Measurements from ENCODE around the gene HK2.

The HK2 gene

DNA sequence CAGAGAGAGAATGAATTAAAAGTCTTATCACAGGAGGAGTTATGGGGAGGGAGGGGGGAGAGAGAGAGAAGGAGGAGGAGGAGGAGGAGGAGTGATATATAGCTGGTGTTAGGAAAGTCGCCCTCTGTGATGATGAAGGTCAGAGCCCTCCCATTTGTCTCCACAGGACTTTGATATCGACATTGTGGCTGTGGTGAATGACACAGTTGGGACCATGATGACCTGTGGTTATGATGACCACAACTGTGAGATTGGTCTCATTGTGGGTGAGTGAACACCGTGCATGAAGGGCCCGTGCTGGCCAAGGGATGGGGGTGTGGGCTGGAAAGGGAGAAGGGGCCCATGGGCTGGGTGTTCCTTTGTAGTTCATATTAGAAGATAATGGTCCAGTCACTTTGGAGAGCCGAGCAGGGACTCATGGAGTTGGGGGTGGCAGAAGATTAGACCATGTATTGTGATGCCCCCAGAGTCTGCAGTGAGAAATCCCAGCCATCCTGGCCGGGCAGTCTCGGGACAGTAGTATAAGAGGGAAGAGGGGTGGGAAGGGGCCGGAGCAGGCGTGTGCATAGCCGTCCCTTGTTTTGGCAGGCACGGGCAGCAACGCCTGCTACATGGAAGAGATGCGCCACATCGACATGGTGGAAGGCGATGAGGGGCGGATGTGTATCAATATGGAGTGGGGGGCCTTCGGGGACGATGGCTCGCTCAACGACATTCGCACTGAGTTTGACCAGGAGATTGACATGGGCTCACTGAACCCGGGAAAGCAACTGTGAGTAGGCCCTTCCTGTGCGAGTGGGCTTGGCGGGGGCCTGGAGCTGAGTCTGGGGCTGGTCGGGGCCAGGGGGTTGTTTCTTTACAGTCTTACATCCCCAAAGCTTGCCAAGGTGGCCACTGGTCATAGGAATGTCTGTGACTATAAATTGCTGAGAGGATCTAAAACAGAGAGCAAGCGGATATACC is 40.0 kb downstream of the HK2 start:
- in situ Hi-C loops (cut with HindIII; ENCODE audit: low sequenced_read_pairs), result loop anchor here (10.0 kb wide), 1 partner anchor 179 kb away; no protein-coding TSS in a partner anchor

DNA sequence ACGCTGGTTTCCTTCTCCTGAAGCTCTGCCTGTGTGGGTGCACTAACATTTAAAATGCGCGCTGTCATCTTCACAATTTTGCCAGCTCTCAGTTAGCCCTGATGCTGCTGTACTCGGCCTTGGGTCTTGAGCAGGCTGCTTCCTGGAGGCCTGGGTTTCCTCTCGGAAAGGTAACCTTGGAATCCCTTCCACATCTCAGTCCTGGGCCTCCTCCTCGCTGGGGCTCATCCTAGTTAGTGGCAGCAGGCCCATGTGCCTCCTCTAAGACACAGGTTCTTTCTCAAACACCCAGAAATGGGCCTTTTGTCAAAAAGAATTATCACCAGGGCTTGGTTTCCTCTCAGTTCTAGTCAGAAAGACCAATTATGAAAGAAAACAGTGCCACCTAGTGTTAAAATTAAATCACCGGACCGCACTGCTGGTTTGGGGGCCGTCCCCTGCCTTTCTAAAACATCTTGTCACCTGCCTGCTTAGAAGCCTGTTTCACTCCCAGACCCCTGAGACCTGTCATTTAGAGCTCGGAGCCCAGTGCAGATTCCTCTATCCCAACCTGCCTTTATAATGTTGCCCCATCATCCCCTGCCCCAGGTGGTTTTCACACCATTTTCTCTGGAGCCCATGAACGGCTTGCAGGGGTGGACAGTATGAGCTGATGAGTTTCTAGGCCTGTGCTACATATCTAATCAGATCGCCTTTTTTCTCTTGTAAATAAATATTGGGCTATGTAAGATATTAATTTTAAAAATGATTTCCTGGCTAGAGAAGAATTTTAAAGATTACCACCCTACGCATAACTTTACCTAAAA is 42.4 kb downstream of the HK2 start:
- in situ Hi-C loops (cut with HindIII; ENCODE audit: low sequenced_read_pairs), result loop anchor here (10.0 kb wide), 1 partner anchor 181 kb away; no protein-coding TSS in a partner anchor

DNA sequence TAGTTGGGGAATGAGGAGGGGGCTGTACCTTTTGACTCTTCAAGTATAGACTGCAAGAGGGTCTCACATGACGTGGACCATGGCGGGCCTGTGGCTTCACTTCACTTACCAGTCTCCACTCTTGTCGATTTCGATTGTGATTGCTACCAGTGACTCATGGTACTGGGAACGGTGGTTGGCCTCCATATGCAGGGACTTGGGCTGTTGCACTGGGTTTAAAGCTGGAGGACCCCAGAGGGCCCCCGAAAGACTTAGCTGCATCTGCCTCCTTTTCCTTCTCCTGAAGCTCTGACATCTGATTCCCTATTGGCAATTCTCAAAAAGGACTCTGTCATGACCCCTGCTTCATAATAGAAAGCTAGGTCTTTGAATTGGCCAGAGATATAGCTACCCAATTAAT is 43.4 kb downstream of the HK2 start:
- in situ Hi-C loops (cut with HindIII; ENCODE audit: low sequenced_read_pairs), result loop anchor here (10.0 kb wide), 1 partner anchor 183 kb away; no protein-coding TSS in a partner anchor

DNA sequence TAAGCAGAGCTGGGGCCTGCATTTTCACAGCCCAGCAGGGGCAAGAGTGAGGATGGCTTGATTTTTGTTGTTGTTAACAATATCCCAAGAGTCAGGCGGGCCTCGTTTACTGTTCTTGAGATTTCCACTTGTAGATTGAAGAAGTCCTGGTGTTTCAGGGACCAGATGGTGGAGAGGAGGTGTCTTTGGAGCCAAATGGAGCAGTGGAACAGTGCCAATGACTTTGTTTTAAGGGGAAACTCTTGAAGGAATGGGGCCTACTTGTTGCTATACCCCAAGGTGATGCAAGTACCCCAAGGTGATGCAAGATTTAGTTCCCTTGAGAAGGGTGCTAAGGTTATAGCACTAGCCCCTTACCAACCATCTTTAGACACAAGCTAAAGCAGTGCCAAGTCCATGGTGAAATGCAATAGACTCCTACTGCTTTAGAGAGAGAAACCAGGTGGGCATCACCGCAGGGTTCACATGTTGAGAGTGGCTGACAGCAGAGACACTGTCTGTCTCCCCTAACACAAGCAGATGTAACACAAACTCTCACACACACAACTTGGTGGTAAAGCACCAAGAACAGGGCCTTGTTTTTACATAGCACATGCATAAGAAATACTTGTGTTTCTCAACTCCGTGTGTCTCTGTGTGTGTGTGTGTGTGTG is 44.0 kb downstream of the HK2 start:
- in situ Hi-C loops (cut with HindIII; ENCODE audit: low sequenced_read_pairs), result loop anchor here (10.0 kb wide), 1 partner anchor 183 kb away; no protein-coding TSS in a partner anchor

DNA sequence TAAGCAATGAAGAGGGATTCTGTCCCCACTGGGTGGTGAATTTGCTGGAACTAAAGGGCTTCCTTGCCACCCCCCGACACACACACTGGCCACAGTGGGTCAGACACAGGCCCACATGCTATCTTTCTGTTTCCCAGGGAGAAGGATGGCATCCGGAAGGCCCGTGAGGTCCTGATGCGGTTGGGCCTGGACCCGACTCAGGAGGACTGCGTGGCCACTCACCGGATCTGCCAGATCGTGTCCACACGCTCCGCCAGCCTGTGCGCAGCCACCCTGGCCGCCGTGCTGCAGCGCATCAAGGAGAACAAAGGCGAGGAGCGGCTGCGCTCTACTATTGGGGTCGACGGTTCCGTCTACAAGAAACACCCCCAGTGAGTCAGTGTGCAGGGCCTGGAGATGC is 44.6 kb downstream of the HK2 start:
- in situ Hi-C loops (cut with HindIII; ENCODE audit: low sequenced_read_pairs), result loop anchor here (10.0 kb wide), 1 partner anchor 184 kb away; no protein-coding TSS in a partner anchor

DNA sequence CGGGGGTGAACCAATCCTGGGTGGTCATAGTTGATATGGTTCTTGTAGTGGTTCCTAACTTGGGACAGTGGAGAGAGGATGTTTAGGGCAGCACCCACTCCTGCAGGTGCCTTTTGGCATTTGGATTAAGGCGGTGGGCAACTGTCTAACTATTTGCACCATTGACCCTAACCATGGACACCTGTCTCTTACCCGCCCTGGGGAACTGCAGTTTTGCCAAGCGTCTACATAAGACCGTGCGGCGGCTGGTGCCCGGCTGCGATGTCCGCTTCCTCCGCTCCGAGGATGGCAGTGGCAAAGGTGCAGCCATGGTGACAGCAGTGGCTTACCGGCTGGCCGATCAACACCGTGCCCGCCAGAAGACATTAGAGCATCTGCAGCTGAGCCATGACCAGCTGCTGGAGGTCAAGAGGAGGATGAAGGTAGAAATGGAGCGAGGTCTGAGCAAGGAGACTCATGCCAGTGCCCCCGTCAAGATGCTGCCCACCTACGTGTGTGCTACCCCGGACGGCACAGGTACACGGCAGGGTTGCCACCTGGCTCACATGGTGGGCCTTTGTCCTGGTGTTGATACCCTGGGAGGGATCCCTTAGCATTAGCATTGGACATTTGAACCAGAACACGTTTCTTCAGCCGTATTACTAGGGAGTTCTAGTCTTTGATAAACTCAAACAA is 46.3 kb downstream of the HK2 start:
- in situ Hi-C loops (cut with HindIII; ENCODE audit: low sequenced_read_pairs), result no loop called here

DNA sequence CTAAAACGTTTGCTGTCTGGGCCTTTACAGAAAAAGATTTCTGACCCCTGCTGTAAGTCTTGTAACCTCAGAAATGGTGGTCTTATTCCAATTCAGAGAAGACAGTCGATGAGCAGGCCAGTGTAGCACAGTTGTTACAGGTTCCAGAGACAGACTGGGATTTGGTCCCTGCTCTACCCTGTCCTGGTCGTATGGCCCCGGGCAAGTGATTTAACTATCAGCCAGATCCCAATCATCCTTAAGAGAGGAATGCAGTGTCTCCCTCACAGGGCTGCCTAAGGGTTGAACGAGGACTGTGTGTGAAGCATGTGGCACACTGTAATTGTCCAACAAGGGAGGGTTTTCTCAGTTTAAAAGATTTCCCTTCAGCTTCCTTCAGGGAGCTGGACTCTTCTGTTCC is 47.2 kb downstream of the HK2 start:
- in situ Hi-C loops (cut with HindIII; ENCODE audit: low sequenced_read_pairs), result no loop called here

DNA sequence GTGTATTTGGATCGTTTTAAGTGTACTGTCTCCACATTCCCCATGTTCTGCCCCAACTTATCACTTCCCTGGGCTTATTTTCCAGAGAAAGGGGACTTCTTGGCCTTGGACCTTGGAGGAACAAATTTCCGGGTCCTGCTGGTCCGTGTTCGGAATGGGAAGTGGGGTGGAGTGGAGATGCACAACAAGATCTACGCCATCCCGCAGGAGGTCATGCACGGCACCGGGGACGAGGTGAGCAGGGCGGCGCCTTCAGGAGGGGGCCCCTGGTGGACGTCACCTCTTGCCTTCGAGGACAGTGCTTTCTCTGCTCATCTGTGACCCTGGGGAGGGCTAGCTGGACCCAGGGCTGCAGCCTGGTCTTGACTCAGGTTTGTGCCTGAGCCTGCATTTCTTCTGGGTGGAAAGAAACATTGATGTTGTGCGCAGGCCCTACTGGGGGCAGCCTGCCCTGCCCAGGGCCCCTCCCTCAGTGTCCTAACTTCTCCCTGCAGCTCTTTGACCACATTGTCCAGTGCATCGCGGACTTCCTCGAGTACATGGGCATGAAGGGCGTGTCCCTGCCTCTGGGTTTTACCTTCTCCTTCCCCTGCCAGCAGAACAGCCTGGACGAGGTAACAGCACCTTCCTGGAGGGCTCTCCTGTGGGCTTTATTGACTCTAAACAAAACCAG is 47.8 kb downstream of the HK2 start:
- in situ Hi-C loops (cut with HindIII; ENCODE audit: low sequenced_read_pairs), result no loop called here

DNA sequence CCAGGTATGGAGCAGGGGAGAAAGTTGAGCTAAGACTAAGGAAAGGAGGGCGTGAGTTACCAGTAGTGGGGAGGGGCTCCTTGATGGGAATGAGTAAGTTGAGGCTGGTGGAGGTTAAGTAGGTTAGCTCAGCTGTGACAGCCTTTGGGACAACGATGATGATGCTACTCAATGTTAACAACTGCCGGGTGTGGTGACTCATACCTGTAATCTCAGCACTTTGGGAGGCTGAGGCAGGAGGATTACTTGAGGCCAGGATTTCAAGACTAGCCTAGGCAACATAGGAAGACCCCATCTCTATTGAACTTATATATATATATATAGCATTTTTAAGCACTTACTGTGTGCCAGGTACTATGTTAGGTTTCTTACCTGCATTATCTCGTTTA is 48.4 kb downstream of the HK2 start:
- in situ Hi-C loops (cut with HindIII; ENCODE audit: low sequenced_read_pairs), result no loop called here

DNA sequence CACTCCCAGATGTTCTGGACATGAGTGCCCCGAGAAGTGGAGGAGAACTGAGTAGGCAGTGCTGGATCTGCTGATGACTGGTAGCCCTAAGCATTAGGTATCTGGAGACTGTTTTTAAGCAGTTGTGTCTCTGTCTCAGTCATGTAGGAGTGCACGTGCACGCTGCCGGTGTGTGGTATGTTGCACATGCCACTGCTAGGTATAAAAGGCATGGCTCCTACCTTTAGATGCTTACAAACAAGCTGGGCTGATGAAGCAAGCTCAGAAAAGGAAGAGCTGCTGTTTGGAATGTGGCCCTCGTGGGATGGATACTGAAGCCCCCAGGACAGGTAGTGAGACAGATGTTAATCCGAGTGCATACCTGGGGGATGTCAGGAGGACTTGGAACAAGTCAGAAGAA is 49.1 kb downstream of the HK2 start:
- in situ Hi-C loops (cut with HindIII; ENCODE audit: low sequenced_read_pairs), result no loop called here

DNA sequence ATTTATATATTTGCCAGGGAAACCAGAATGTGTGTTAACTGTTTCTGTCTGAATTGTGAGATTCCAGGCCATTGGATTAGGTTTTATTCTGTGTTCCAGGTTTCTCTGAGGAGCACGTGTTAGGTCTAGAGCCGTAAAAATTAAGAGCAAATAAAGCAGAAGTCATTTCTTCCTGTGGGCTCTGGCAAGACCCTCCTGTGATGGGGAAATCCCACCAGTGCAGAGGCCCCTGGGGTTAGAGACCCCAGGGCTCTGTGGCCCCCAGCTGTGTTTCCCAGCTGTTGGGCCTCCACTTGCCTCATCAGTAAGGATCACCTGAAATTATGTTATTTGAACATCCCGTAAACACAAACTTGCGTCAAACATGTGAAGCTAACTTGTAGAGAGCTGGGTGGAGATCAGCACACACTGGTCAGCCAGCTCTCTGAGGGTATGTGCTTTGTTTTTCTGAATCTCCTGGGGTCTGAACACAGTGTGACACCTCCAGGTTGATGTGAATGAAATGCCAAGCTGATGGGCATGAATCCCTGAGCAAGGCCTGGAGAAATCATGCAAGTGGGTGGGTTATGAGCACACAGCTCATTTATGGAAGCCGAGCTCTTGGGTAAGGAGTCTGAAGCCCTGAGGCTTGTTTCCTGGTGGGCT is 50.3 kb downstream of the HK2 start:
- in situ Hi-C loops (cut with HindIII; ENCODE audit: low sequenced_read_pairs), result no loop called here

DNA sequence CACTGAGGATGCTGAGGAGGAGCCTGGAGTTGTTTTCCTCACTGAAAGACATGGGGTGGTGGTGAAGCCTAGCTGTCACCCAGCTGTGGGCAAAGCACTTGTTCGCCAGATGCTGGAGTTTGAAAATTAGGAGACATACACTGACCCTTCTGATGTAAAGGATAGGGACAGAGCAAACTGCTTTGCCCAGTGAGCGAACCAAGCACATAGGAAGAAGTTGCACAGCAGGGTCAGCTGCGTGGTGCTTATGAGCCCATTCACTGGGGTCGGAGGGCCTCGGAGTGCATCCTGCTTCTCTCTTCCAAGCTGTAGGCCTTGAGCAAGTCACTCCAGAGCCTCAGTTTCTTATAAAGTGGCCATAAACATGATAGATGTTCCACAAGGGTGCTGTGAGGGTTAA is 50.9 kb downstream of the HK2 start:
- in situ Hi-C loops (cut with HindIII; ENCODE audit: low sequenced_read_pairs), result no loop called here

DNA sequence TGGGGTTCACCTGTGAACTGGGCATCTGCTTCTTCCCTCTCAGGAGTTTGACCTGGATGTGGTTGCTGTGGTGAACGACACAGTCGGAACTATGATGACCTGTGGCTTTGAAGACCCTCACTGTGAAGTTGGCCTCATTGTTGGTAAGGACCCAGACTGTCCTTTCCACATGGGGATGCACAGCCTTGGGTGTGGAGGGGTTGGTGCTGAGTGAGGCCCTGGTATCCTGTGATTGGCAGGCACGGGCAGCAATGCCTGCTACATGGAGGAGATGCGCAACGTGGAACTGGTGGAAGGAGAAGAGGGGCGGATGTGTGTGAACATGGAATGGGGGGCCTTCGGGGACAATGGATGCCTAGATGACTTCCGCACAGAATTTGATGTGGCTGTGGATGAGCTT is 52.3 kb downstream of the HK2 start:
- in situ Hi-C loops (cut with HindIII; ENCODE audit: low sequenced_read_pairs), result no loop called here

DNA sequence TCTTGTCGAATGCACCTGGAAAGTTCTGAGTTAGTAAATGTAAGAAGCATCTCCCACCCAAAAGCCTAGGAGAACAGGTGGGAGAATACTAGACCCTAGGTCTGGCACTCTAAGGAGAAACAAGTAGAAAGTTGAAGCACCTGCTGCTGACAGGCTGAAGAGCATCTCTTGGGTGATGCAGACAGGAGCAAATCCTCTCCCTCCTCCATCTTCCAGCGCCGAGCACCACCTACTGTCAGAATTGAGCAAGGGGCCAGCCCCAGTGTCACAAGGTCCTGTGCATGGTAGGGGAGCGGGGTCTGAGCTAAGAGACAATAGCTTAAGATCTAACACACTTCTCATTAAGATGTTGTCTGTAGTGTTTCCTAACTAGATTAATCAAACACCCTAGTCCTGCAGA is 52.9 kb downstream of the HK2 start:
- in situ Hi-C loops (cut with HindIII; ENCODE audit: low sequenced_read_pairs), result no loop called here

DNA sequence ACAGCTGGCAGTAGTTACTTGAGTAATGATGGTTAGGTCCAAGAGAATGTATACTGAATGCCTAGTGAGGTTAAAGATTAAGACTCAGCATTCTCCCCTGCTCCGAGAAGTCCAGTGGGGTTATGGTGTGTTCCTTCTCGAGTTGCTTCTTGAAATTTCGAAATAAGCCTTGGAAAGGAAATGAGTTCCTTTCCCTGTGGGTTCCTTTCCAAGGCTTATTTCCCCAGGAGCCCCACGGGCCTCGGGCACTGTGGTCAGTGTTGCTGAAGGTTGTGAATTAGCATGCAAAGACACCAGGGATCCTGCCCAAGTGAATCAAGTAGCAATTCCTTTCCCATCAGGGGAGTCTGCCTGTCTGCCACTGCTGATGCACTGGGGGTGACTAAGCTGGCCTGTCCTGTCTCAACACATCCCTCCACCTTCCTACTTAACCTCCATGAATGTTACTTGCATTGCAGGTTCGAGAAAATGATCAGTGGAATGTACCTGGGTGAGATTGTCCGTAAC is 53.6 kb downstream of the HK2 start:
- in situ Hi-C loops (cut with HindIII; ENCODE audit: low sequenced_read_pairs), result no loop called here

DNA sequence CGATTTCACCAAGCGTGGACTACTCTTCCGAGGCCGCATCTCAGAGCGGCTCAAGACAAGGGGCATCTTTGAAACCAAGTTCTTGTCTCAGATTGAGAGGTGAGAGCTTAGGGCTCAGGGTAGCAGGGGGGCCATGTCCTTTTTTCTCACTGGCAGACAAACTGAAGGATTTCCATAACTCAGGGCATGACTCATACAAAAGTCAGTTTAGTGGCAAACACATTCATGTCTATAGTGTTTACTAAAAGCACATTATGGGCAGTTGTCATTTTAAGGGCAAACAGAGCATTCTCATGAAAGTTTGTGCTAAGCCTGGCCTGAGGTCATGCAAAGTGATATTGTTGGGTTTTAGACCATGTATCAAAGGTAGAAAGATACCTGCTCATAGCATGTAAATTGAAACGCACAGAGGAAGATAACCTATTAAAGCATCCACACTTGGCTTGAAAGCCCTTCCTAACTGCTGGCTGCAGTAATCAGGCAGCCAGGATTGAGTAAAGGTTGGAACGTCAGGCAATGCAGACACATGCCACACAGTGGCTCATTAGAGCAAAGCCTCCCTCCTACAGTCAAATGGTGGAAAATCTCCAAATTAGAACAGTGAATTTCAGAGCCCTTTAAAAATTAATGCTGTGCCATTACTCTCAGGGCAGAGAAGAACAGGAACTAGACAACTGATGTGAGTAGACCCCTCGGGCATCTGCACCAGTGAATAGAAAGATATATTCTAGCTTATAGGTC is 54.2 kb downstream of the HK2 start:
- in situ Hi-C loops (cut with HindIII; ENCODE audit: low sequenced_read_pairs), result no loop called here

DNA sequence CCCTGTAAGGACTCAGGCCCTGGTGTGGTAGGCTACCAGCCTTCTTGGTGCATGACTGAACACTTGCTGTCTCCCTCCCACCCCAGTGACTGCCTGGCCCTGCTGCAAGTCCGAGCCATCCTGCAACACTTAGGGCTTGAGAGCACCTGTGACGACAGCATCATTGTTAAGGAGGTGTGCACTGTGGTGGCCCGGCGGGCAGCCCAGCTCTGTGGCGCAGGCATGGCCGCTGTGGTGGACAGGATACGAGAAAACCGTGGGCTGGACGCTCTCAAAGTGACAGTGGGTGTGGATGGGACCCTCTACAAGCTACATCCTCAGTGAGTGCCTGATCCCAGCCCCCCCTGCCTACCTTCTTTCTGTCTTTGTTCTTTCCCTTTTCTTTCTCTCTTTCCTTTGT is 55.2 kb downstream of the HK2 start:
- in situ Hi-C loops (cut with HindIII; ENCODE audit: low sequenced_read_pairs), result no loop called here

DNA sequence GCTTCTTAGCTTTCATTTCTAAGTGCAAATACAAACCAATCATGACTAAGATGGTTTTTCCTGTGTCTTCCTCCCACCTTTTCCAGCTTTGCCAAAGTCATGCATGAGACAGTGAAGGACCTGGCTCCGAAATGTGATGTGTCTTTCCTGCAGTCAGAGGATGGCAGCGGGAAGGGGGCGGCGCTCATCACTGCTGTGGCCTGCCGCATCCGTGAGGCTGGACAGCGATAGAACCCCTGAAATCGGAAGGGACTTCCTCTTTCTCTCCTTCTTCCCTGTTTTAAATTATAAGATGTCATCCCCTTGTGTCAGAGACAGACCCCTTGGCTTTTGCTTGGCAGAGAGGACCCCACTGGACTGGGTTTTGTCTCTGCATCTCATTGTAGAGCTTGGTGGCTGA is 56.8 kb downstream of the HK2 start:
- in situ Hi-C loops (cut with HindIII; ENCODE audit: low sequenced_read_pairs), result no loop called here
